Esophagus muscularis mucosa (tissue), 4 donors: ENCODE results near the gene ZNF638. TPM values are rescaled to one million over a fixed set of nuclear protein-coding genes. Genes with fewer than 3 reads are reported as not detected.
A peak's percentile ranks its signal among the peaks of the same experiment; 100 is the strongest.

Source experiments
- DNase-seq: peaks from one replicate; pipeline ENCODE4 v3.0.0-alpha.2; 2017; ENCODE audit errors: extremely low spot score
- H3K27ac ChIP-seq, 4 donors: fragments of 200-600 bp; sonication (generic); replicated peaks in 1 of 4; 1 replicate in 3 of 4; 2 replicates in 1 of 4; pipeline ENCODE4 v1.5.1; 2016 to 2019; ENCODE audit warnings: mild to moderate bottlenecking in 1 of 4
- H3K27me3 ChIP-seq, 4 donors: fragments of 200-600 bp; sonication (generic); one replicate each; pipeline versions ENCODE4 v1.5.1 to v1.6.0; 2016 to 2019
- H3K36me3 ChIP-seq, 4 donors: fragments of 200-600 bp; sonication (generic); one replicate each; pipeline ENCODE4 v1.5.1; 2016 to 2019
- H3K4me1 ChIP-seq, 4 donors: fragments of 200-600 bp; sonication (generic); one replicate each; pipeline ENCODE4 v1.5.1; 2016 to 2019
- H3K4me3 ChIP-seq, 4 donors: fragments of 200-600 bp; sonication (generic); 1 replicate in 2 of 4; 2 replicates in 2 of 4; pipeline ENCODE4 v1.5.1; 2016 to 2019; ENCODE audit warnings: mild to moderate bottlenecking in 4 of 4, moderate library complexity in 1 of 4
- H3K9me3 ChIP-seq, 4 donors: fragments of 200-600 bp; sonication (generic); 1 replicate in 3 of 4; 2 replicates in 1 of 4; pipeline ENCODE4 v1.5.1; 2016 to 2019
- EP300 ChIP-seq: sonication (generic); formaldehyde crosslinking; IDR thresholded peaks from one replicate; pipeline ENCODE4 v1.6.1; 2017; ENCODE audit warnings: antibody characterized with exemption
- POLR2A ChIP-seq: fragments of 450-650 bp; IDR thresholded peaks from one replicate; pipeline ENCODE4 v1.6.1; 2017; ENCODE audit warnings: antibody characterized with exemption, moderate library complexity, mild to moderate bottlenecking, low read depth
- POLR2AphosphoS5 ChIP-seq, 2 donors: sonication (generic); formaldehyde crosslinking; IDR thresholded peaks; one replicate each; pipeline ENCODE4 v1.6.1; 2017; ENCODE audit warnings: antibody characterized with exemption in 2 of 2
- WGBS: methylation state at CpG from one replicate; pipeline ENCODE4 v1.1.5; 2018; 5-methylcytosine and 5-hydroxymethylcytosine counted together
- intact Hi-C: fragments of 100-400 bp; cut with DNase I; formaldehyde crosslinking; loops from one replicate; pipeline ENCODE4 v1.15.1; 2023
- total RNA-seq, 4 donors: library from RNA; depleted of rRNA; stranded (reverse); fragments of >200 nt; gene quantifications; one replicate each; pipeline versions ENCODE4 v1.1.0 to v1.2.1, GENCODE V29; 2016
- TF ChIP-seq, protein P1 (sequence below), 3 experiments: fragments of 200-600 bp in 2 of 3; fragments of 450-650 bp in 1 of 3; sonication (generic) in 2 of 3; IDR thresholded peaks; one replicate each; pipeline ENCODE4 v1.5.1; 2017 to 2019; ENCODE audit warnings: antibody characterized with exemption in 3 of 3, mild to moderate bottlenecking in 2 of 3, moderate library complexity in 1 of 3

The ZNF638 gene
- total RNA-seq, 4 donors from 2014 or later: 77.1 to 132 (median 86.4) TPM

DNA sequence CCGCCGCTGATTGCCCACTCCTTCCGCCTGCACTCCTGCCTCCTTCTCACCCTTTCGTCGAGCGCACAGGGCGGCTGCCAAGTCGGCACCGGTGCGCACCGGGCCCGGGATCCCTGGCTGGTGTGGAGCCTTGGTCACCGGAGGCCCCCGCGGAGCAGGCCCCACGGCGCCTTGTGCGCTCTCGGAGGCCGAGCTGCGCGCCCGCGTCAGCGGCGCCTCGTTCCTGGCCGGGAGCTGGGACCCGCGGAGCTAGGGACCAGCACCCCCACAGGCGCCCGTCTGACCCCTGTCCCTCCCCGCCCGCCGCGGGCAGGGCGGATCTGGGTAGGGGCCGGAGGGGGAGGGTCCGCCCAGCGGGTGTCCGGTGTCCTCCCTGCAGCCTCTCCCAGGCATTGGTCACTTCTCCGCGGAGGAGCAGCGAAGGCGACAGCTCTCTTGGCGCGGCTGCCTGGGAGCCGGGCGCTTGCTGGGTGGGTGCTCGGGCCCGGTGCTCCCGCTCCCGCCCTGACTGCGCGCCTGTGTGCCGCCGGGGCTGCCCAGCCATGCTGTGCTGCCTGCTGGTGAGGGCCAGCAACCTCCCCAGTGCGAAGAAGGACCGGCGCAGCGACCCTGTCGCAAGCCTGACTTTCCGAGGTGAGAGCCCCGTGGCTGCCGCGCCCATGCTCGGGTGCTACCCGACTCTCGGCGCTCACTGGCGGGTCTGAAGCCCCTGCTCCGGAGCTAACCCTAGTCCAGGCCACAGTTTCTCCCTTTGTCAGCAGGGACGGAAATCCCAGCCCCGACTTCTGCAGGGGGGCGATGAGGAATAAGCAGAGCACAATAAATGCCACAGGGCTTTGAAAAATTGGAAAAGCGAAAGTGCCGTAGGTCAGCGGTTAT is 135.0 kb downstream of the ZNF638 start:
- WGBS: 0% methylated on average over 5 of the region's 78 CpGs
- Histone ChIP-seq H3K4me1 (peaks cover 28 to 51% (median 45%) of the 10 kb centered on the region in 4 donors), H3K9me3 (no peaks in the 10 kb centered on the region), H3K4me3 (peak overlapping the region; percentile 66 to 82 (median 70)), H3K36me3 (no peaks in the 10 kb centered on the region), H3K27ac (peak overlapping the region; percentile 54 to 79 (median 67)), H3K27me3 (peaks cover 0 to 6% (median 0%) of the 10 kb centered on the region in 4 donors)
- no peak for DNase-seq
- TF ChIP-seq POLR2AphosphoS5 (IDR thresholded peaks at IDR 0.05): peak in 1 of 2 donors; percentile 37
- TF ChIP-seq, protein P1, sequence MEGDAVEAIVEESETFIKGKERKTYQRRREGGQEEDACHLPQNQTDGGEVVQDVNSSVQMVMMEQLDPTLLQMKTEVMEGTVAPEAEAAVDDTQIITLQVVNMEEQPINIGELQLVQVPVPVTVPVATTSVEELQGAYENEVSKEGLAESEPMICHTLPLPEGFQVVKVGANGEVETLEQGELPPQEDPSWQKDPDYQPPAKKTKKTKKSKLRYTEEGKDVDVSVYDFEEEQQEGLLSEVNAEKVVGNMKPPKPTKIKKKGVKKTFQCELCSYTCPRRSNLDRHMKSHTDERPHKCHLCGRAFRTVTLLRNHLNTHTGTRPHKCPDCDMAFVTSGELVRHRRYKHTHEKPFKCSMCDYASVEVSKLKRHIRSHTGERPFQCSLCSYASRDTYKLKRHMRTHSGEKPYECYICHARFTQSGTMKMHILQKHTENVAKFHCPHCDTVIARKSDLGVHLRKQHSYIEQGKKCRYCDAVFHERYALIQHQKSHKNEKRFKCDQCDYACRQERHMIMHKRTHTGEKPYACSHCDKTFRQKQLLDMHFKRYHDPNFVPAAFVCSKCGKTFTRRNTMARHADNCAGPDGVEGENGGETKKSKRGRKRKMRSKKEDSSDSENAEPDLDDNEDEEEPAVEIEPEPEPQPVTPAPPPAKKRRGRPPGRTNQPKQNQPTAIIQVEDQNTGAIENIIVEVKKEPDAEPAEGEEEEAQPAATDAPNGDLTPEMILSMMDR (IDR thresholded peaks at IDR 0.05): no peak
- intact Hi-C loops: no loop called here

DNA sequence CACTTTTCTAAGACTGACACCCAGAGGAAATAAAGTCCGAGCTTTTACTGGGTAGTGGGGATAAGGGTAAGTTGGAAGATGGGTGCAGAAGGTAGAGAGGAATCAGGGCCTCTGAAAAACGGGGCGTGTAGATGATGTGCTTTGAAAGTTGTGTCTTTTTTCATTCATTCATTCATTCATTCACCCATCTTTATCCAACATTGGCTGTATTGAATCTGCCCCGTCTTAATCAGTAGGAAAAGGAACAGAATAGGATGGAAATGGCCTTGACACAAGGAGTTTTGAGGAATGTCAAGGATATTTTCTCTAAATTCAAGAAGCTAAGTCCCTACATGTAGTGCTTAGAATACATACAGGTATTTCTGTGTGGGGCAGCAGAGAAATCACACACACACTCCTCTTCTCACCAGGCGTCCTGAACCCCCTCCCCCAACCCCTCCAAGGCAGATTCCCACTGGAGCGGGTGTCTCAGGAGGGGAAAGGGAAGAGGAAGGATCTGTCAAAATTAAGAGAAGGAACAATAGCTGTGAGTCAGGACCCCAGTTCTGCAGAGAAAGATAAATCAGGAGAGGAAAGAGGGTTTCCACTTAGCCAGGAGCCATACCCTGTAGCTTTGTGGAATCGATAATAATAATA is 135.7 kb downstream of the ZNF638 start:
- intact Hi-C loops: no loop called here
- WGBS: 27% methylated on average over 7 of the region's 7 CpGs
- peaks cover 28 to 50% (median 42%) of the 10 kb centered on the region in 4 donors for H3K4me1 ChIP-seq

DNA sequence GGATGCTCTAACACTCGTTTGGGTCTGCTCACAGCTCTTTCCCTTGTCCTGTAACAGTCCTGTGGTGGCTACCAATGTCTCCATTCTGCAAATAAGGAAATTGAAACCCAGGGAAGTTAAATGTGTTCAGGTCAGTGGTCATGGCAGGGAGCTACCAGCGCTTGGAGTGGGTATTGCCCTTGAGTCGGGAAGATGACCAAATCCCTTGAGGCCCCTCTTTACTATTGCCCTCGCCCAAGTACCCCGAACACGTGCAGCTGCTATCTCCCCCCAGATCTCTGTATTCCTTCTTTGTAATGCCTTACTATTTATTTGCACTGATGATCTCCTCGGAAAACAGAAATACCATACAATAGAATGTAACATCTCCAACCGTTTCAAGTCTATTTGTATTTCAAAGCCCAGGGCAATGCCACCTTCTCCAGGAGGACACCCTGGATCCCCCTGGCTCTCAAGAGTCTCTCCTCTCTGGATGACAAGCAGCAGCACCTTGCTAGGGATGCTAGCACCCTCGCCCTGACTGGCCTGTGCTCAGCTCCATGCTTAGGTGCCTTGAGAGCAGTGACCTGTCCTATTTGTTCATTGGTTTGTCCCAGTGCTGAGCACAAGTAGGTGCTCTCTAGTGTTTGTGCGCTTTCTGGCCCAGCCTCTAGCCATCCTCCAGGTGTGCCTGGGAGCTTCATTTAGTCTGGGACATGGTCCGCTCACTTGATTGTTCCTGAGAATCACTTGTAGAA is 136.9 kb downstream of the ZNF638 start:
- no peak for TF ChIP-seq POLR2AphosphoS5 (IDR thresholded peaks at IDR 0.05)
- TF ChIP-seq, protein P1 (IDR thresholded peaks at IDR 0.05): no peak
- TF ChIP-seq POLR2A: no peak
- no peak for TF ChIP-seq EP300
- Histone ChIP-seq H3K4me1 (peaks cover 28 to 50% (median 38%) of the 10 kb centered on the region in 4 donors), H3K4me3 (peak overlapping the region in 1 of 4 donors; percentile 18), H3K36me3 (no peaks in the 10 kb centered on the region), H3K9me3 (no peaks in the 10 kb centered on the region), H3K27me3 (peaks cover 0 to 6% (median 0%) of the 10 kb centered on the region in 4 donors), H3K27ac (no peak overlapping the region)
- WGBS: 79% methylated on average over 11 of the region's 11 CpGs
- DNase-seq: no peak
- intact Hi-C loops: no loop called here

More for the DNA sequence above, 135.7 kb downstream of the ZNF638 start:
- Histone ChIP-seq H3K27ac (peak overlapping the region in 3 of 4 donors; percentile 63 to 79 (median 71)), H3K36me3 (no peaks in the 10 kb centered on the region), H3K27me3 (peaks cover 0 to 6% (median 0%) of the 10 kb centered on the region in 4 donors), H3K4me3 (peak overlapping the region; percentile 66 to 82 (median 70)), H3K9me3 (no peaks in the 10 kb centered on the region)
- TF ChIP-seq, protein P1 (IDR thresholded peaks at IDR 0.05): no peak
- no peak for TF ChIP-seq EP300
- no peak for TF ChIP-seq POLR2A
- no peak for TF ChIP-seq POLR2AphosphoS5 (IDR thresholded peaks at IDR 0.05)
- no peak for DNase-seq

DNA sequence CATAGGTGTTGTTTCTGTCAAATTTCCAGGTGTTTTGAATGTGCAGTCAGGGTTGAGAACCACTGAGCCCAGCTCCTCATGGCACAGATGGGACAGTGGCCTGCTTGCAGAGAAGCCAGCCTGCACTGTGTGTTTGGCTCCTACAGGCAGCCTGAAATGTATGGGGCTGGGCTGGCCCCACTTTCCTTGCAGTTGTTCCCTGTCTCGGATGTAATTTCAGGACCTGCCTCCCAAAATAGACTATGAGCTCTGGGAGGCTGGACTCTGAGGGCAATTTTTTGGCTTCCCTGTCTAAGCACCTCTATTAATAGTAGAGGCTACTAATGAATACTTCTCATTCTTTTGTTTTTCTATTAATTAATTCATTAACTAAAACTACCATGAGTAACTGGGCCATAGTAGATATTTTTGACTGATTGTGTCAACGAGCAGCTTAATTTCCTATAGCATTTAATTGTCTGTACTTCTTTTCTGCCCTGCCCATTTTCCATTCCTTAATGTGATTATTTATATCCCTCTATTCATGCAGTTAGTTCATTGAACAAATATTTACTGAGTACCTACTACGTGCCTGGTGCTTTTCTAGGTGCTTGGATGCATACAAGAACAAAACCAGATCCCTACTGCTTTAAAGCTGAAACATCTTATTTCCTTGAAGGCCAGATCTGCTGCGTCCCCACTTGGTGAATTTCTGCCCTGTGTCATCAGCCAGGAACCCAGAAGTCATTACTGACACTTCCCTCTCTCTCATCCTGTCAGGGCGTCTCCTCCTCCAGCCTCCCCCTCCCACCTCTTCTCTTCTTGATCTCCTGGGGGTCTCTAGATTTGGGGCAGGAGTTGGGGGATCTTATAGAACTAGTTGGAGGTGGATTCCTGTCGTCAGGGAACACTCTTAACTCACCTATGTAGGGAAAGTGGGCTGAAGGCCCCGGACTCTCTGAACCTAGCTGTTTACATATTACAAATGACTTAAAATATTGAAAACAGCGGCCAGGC is 138.1 kb downstream of the ZNF638 start:
- no peak for DNase-seq
- peaks cover 0 to 6% (median 0%) of the 10 kb centered on the region in 4 donors for H3K27me3 ChIP-seq
- H3K9me3 ChIP-seq: no peaks in the 10 kb centered on the region
- peaks cover 36 to 50% (median 40%) of the 10 kb centered on the region in 4 donors for H3K4me1 ChIP-seq
- intact Hi-C loops: no loop called here
- H3K4me3 ChIP-seq: no peak overlapping the region
- WGBS: 52% methylated on average over 8 of the region's 8 CpGs
- H3K36me3 ChIP-seq: no peaks in the 10 kb centered on the region
- no peak for TF ChIP-seq POLR2A
- no peak for TF ChIP-seq POLR2AphosphoS5 (IDR thresholded peaks at IDR 0.05)
- TF ChIP-seq, protein P1 (IDR thresholded peaks at IDR 0.05): no peak
- no peak for TF ChIP-seq EP300
- peak overlapping the region in 1 of 4 donors; percentile 30 for H3K27ac ChIP-seq
